B cell (primary cell): ENCODE measurements around the gene FYCO1. TPM values are rescaled to one million over a fixed set of nuclear protein-coding genes. Genes with fewer than 3 reads are reported as not detected.

Experiments
- ATAC-seq: fragments of 200-7000 bp; cut with Tn5 transposase; one replicate; pipeline ENCODE4 v1.10.0; 2021; ENCODE audit warnings: low read depth, mild to moderate bottlenecking, moderate number of reproducible peaks, moderate library complexity
- CTCF ChIA-PET: fragments of 350-600 bp; sonication (Branson Sonifier 250); formaldehyde crosslinking; loops from one replicate; lab custom pipeline; 2021; ENCODE audit warnings: antibody characterized with exemption, inconsistent platforms; lab: Charles Lee
- POLR2A ChIA-PET: fragments of 350-600 bp; sonication (Branson Sonifier 250); formaldehyde crosslinking; loops from one replicate; lab custom pipeline; 2021; ENCODE audit warnings: antibody characterized with exemption; lab: Charles Lee
- DNase-seq: peaks from one replicate; pipeline ENCODE4 v3.0.0; 2013
- H2AFZ ChIP-seq: 2 replicates; pipeline ENCODE4 v1.6.1; 2012; ENCODE audit warnings: mild to moderate bottlenecking, low read depth, low read length; ENCODE audit not compliant: insufficient read depth, poor library complexity, severe bottlenecking
- H3K27ac ChIP-seq, 2 donors: 1 replicate in 1 of 2; 2 replicates in 1 of 2; pipeline ENCODE4 v1.5.1; 2012 to 2013; ENCODE audit warnings: low read length in 2 of 2, mild to moderate bottlenecking in 2 of 2, moderate library complexity in 1 of 2
- H3K27me3 ChIP-seq, 4 experiments: fragments of 200-600 bp in 1 of 4; sonication (generic) in 1 of 4; replicated peaks in 1 of 4; 1 replicate in 2 of 4; 2 replicates in 2 of 4; pipeline versions ENCODE4 v1.6.1 to v1.7.0; 2013 to 2016; ENCODE audit warnings: low read length in 3 of 4, mild to moderate bottlenecking in 2 of 4, mixed read lengths in 1 of 4, moderate library complexity in 1 of 4; ENCODE audit not compliant: insufficient read depth in 4 of 4, control insufficient read depth in 3 of 4; ENCODE audit errors: control extremely low read depth in 1 of 4
- H3K36me3 ChIP-seq, 2 experiments: replicated peaks in 1 of 2; 1 replicate in 1 of 2; 2 replicates in 1 of 2; pipeline versions ENCODE4 v1.6.1 to v1.7.1; 2013; ENCODE audit warnings: low read length in 1 of 2; ENCODE audit not compliant: insufficient read depth in 2 of 2, control insufficient read depth in 1 of 2; ENCODE audit errors: control extremely low read depth in 1 of 2, extremely low read depth in 1 of 2
- H3K4me1 ChIP-seq, 2 donors: fragments of 200-600 bp in 1 of 2; sonication (generic) in 1 of 2; 1 replicate in 1 of 2; 2 replicates in 1 of 2; pipeline versions ENCODE4 v1.5.1 to v1.6.1; 2013 to 2017; ENCODE audit warnings: low read length in 2 of 2; ENCODE audit not compliant: control insufficient read depth in 2 of 2, insufficient read depth in 2 of 2
- H3K4me2 ChIP-seq: replicated peaks from 2 replicates; pipeline ENCODE3; 2012; ENCODE audit warnings: mild to moderate bottlenecking, low read depth, low read length; ENCODE audit not compliant: poor library complexity, severe bottlenecking
- H3K4me3 ChIP-seq, 5 experiments: fragments of 200-600 bp in 1 of 5; sonication (generic) in 1 of 5; 1 replicate in 3 of 5; 2 replicates in 2 of 5; pipeline versions ENCODE4 v1.5.1 to v1.7.0; 2011 to 2016; ENCODE audit warnings: low read length in 4 of 5, mild to moderate bottlenecking in 4 of 5, low read depth in 2 of 5, control low read depth in 1 of 5, moderate library complexity in 1 of 5; ENCODE audit not compliant: insufficient read depth in 1 of 5; ENCODE audit errors: control extremely low read depth in 1 of 5, extremely low read depth in 1 of 5
- H3K79me2 ChIP-seq: fragments of 200-600 bp; sonication (generic); one replicate; pipeline ENCODE4 v1.6.0; 2016; ENCODE audit warnings: low read length; ENCODE audit not compliant: control insufficient read depth, insufficient read depth
- H3K9ac ChIP-seq: fragments of 200-600 bp; sonication (generic); 2 replicates; pipeline ENCODE4 v1.6.1; 2017; ENCODE audit warnings: mild to moderate bottlenecking, low read length, moderate library complexity
- H3K9me3 ChIP-seq, 3 donors: one replicate each; pipeline versions ENCODE4 v1.6.1 to v1.7.1; 2013; ENCODE audit warnings: low read length in 2 of 3; ENCODE audit not compliant: control insufficient read depth in 2 of 3, insufficient read depth in 1 of 3; ENCODE audit errors: control extremely low read depth in 1 of 3
- H4K20me1 ChIP-seq: 2 replicates; pipeline ENCODE4 v1.6.0; 2012; ENCODE audit warnings: mild to moderate bottlenecking, low read length; ENCODE audit not compliant: insufficient read depth, control insufficient read depth, poor library complexity, severe bottlenecking
- H3K27ac Mint-ChIP-seq: one replicate; pipeline ENCODE4 v1.8.0; 2021; ENCODE audit warnings: mixed read lengths
- H3K27me3 Mint-ChIP-seq: one replicate; pipeline ENCODE4 v1.8.0; 2021; ENCODE audit warnings: mixed read lengths
- H3K4me1 Mint-ChIP-seq: one replicate; pipeline ENCODE4 v1.8.0; 2021; ENCODE audit warnings: mixed read lengths
- H3K4me3 Mint-ChIP-seq: one replicate; pipeline ENCODE4 v1.8.0; 2021; ENCODE audit warnings: mixed read lengths
- H3K9me3 Mint-ChIP-seq: one replicate; pipeline ENCODE4 v1.8.0; 2022; ENCODE audit warnings: mixed read lengths; ENCODE audit not compliant: insufficient read depth
- EZH2 ChIP-seq: IDR thresholded peaks from 2 replicates; pipeline ENCODE4 v1.6.1; 2012; ENCODE audit warnings: borderline replicate concordance, low read depth, mild to moderate bottlenecking, moderate library complexity, low read length; ENCODE audit not compliant: insufficient read depth, poor library complexity, severe bottlenecking
- WGBS: methylation state at CpG from one replicate; pipeline ENCODE4 v1.1.5; 2013; ENCODE audit warnings: missing lambda C conversion rate; ENCODE audit not compliant: insufficient coverage; 5-methylcytosine and 5-hydroxymethylcytosine counted together
- intact Hi-C: fragments of 100-400 bp; cut with micrococcal nuclease; formaldehyde crosslinking; loops from one replicate; pipeline ENCODE4 v1.10.0; 2022
- polyA plus RNA-seq: library from polyadenylated mRNA; depleted of rRNA; stranded (reverse); fragments of >200 nt; gene quantifications from 2 replicates; pipeline ENCODE4 v1.2.3, GENCODE V29; 2012
- total RNA-seq, 2 donors: library from RNA; stranded (reverse); fragments of 120-200 nt in 1 of 2; gene quantifications; 1 replicate in 1 of 2; 2 replicates in 1 of 2; pipeline versions ENCODE4 v1.2.3 to v1.2.4, GENCODE V29; 2013 to 2022
- TF ChIP-seq, protein P1 (sequence below): fragments of 200-600 bp; IDR thresholded peaks from one replicate; pipeline ENCODE4 v1.8.0; 2022; ENCODE audit warnings: antibody characterized with exemption, mild to moderate bottlenecking

FYCO1 gene
- total and polyA plus RNA-seq, 2 donors (not counting 1 experiment from before 2014, with no cell fraction given): 5.4 to 16.7 TPM

GRCh38 chr3:45885979-45886705 is 109.5 kb downstream of the FYCO1 start, which contains the start of gene CCR9:
CCR9 (plus strand) TSS chr3:45886543; CDS start chr3:45894934, 8,391 bp downstream.
- DNase-seq: no peak
- H3K4me1 ChIP-seq: peaks cover 28 to 37% of the 10 kb centered on the region in 2 donors
- Mint-ChIP-seq H3K27ac (peak within 1 kb of the TSS; percentile 0), H3K9me3 (no peaks in the 10 kb centered on the region), H3K4me1 (peaks cover 37% of the 10 kb centered on the region), H3K4me3 (no peak within 1 kb of the TSS), H3K27me3 (peaks cover 4% of the 10 kb centered on the region)
- H4K20me1 ChIP-seq: no peaks in the 10 kb centered on the region
- H3K9ac ChIP-seq: no peak within 1 kb of the TSS
- no peaks in the 10 kb centered on the region for H3K79me2 ChIP-seq
- H3K27ac ChIP-seq: no peak within 1 kb of the TSS
- H3K27me3 ChIP-seq: no peaks in the 10 kb centered on the region
- H3K4me3 ChIP-seq: no peak within 1 kb of the TSS
- 89% methylated on average over 8 of the region's 9 CpGs for WGBS
- TF ChIP-seq, protein P1, sequence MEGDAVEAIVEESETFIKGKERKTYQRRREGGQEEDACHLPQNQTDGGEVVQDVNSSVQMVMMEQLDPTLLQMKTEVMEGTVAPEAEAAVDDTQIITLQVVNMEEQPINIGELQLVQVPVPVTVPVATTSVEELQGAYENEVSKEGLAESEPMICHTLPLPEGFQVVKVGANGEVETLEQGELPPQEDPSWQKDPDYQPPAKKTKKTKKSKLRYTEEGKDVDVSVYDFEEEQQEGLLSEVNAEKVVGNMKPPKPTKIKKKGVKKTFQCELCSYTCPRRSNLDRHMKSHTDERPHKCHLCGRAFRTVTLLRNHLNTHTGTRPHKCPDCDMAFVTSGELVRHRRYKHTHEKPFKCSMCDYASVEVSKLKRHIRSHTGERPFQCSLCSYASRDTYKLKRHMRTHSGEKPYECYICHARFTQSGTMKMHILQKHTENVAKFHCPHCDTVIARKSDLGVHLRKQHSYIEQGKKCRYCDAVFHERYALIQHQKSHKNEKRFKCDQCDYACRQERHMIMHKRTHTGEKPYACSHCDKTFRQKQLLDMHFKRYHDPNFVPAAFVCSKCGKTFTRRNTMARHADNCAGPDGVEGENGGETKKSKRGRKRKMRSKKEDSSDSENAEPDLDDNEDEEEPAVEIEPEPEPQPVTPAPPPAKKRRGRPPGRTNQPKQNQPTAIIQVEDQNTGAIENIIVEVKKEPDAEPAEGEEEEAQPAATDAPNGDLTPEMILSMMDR: no peak
- no peak for TF ChIP-seq EZH2
- intact Hi-C loops: no loop called here
- ChIA-PET CTCF (no interaction called here), POLR2A (no interaction called here)
- ATAC-seq: no peak
- H2AFZ ChIP-seq: no peak within 1 kb of the TSS
- no peak within 1 kb of the TSS for H3K4me2 ChIP-seq
- no peaks in the 10 kb centered on the region for H3K9me3 ChIP-seq
- H3K36me3 ChIP-seq: no peaks in the 10 kb centered on the region
